ENCODE measurements around the gene REEP3.

GRCh38 chr10:63489838-63490237 is 31.4 kb upstream of the REEP3 start:
- TF ChIP-seq, protein P1, sequence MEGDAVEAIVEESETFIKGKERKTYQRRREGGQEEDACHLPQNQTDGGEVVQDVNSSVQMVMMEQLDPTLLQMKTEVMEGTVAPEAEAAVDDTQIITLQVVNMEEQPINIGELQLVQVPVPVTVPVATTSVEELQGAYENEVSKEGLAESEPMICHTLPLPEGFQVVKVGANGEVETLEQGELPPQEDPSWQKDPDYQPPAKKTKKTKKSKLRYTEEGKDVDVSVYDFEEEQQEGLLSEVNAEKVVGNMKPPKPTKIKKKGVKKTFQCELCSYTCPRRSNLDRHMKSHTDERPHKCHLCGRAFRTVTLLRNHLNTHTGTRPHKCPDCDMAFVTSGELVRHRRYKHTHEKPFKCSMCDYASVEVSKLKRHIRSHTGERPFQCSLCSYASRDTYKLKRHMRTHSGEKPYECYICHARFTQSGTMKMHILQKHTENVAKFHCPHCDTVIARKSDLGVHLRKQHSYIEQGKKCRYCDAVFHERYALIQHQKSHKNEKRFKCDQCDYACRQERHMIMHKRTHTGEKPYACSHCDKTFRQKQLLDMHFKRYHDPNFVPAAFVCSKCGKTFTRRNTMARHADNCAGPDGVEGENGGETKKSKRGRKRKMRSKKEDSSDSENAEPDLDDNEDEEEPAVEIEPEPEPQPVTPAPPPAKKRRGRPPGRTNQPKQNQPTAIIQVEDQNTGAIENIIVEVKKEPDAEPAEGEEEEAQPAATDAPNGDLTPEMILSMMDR (conservative IDR thresholded peaks at IDR 0.05 in 1 of 2, IDR thresholded peaks at IDR 0.05 in 1 of 2; ENCODE audit: extremely low read depth in 1 of 2, insufficient read depth in 1 of 2, low read depth in 1 of 2, low read length in 2 of 2) = no peak
- no peak for TF ChIP-seq EZH2 (IDR thresholded peaks at IDR 0.05; ENCODE audit: borderline replicate concordance, low read length)
